Fibroblast of lung (primary cell): ENCODE data around the gene SCRT2.

Experiments used
- CTCF ChIP-seq, 2 donors: IDR thresholded peaks in 1 of 2; conservative IDR thresholded peaks in 1 of 2; 1 replicate in 1 of 2; 2 replicates in 1 of 2; pipeline ENCODE4 v1.5.1; 2011 to 2012; ENCODE audit warnings: low read length in 2 of 2, control low read depth in 1 of 2, inconsistent platforms in 1 of 2, low read depth in 1 of 2, mild to moderate bottlenecking in 1 of 2
- EZH2 ChIP-seq: IDR thresholded peaks from 2 replicates; pipeline ENCODE4 v1.5.1; 2012; ENCODE audit warnings: low read length, control low read depth, mild to moderate bottlenecking; ENCODE audit errors: missing control alignments

GRCh38 chr20:709423-709822 is 33.8 kb upstream of the SCRT2 start:
- TF ChIP-seq CTCF (conservative IDR thresholded peaks at IDR 0.05 in 1 of 2, IDR thresholded peaks at IDR 0.05 in 1 of 2; ENCODE audit: low read depth in 1 of 2, low read length in 2 of 2) (no peak), EZH2 (no peak)
